Heart left ventricle (tissue), 16 donors: ENCODE data around the gene GOLGA7B. TPM values are rescaled to one million over a fixed set of nuclear protein-coding genes. Genes with fewer than 3 reads are reported as not detected.

Experiments
- ATAC-seq, 4 donors: fragments of 200-7000 bp; cut with Tn5 transposase; one replicate each; pipeline ENCODE4 v1.9.1; 2020 to 2022; ENCODE audit warnings: moderate library complexity in 4 of 4, mild to moderate bottlenecking in 3 of 4, moderate number of reproducible peaks in 1 of 4
- DNase-seq, 5 donors: peaks; one replicate each; pipeline ENCODE4 v3.0.0-alpha.2; 2020
- H3K27ac ChIP-seq, 12 donors: fragments of 200-600 bp; sonication (generic) in 4 of 12; one replicate each; pipeline versions ENCODE4 v1.5.0 to v1.8.0; 2016 to 2022; ENCODE audit warnings: mild to moderate bottlenecking in 2 of 12
- H3K27me3 ChIP-seq, 9 donors: fragments of 200-600 bp; sonication (generic) in 2 of 9; one replicate each; pipeline versions ENCODE4 v1.5.1 to v1.8.0; 2016 to 2022; ENCODE audit warnings: mild to moderate bottlenecking in 3 of 9
- H3K36me3 ChIP-seq, 9 donors: fragments of 200-600 bp; sonication (generic) in 2 of 9; one replicate each; pipeline versions ENCODE4 v1.5.0 to v1.8.0; 2018 to 2022; ENCODE audit warnings: mild to moderate bottlenecking in 2 of 9
- H3K4me1 ChIP-seq, 12 donors: fragments of 200-600 bp; sonication (generic) in 4 of 12; one replicate each; pipeline versions ENCODE4 v1.5.0 to v1.8.0; 2016 to 2022; ENCODE audit warnings: mild to moderate bottlenecking in 3 of 12
- H3K4me3 ChIP-seq, 12 donors: fragments of 200-600 bp; sonication (generic) in 4 of 12; one replicate each; pipeline versions ENCODE4 v1.5.0 to v1.8.0; 2017 to 2022; ENCODE audit warnings: mild to moderate bottlenecking in 9 of 12, moderate library complexity in 4 of 12
- H3K9me3 ChIP-seq, 12 donors: fragments of 200-600 bp; sonication (generic) in 4 of 12; one replicate each; pipeline versions ENCODE4 v1.5.0 to v1.8.0; 2016 to 2022; ENCODE audit warnings: mild to moderate bottlenecking in 1 of 12
- CTCF ChIP-seq, 12 donors: fragments of 200-600 bp; sonication (generic) in 4 of 12; IDR thresholded peaks; one replicate each; pipeline versions ENCODE4 v1.5.0 to v1.8.0; 2018 to 2022; ENCODE audit warnings: antibody characterized with exemption in 12 of 12, mild to moderate bottlenecking in 5 of 12
- POLR2A ChIP-seq, 2 donors: fragments of 450-650 bp; IDR thresholded peaks; one replicate each; pipeline ENCODE4 v1.6.1; 2017; ENCODE audit warnings: antibody characterized with exemption in 2 of 2, mild to moderate bottlenecking in 2 of 2, moderate library complexity in 2 of 2
- WGBS, 4 donors: extraction: QIAGEN DNeasy Blood & Tissue Kit in 2 of 4; methylation state at CpG; one replicate each; pipeline versions ENCODE4 v1.1.5 to v1.1.7; 2013 to 2018; 5-methylcytosine and 5-hydroxymethylcytosine counted together
- intact Hi-C, 10 donors: fragments of 100-400 bp; cut with DNase I; formaldehyde crosslinking; loops; one replicate each; pipeline versions ENCODE4 v1.11.1 to v1.14.2; 2022
- polyA plus RNA-seq, 2 donors: library from polyadenylated mRNA; stranded (reverse); fragments of 200-250 nt; gene quantifications; one replicate each; pipeline ENCODE4 v1.2.3, GENCODE V29; 2013
- total RNA-seq, 9 donors: library from RNA; depleted of rRNA in 2 of 9; stranded (reverse); fragments of >200 nt in 2 of 9; fragmentation: NEBNext Ultra II Directional in 3 of 9; extraction: Animal tissue kit (Norgen Biotek cat#: 25700) in 3 of 9; gene quantifications; one replicate each; pipeline versions ENCODE4 v1.1.0 to v1.2.4, GENCODE V29; 2016 to 2023
- donor health status: ischemic (EF 13 %, LVEDD 7.1; RV severe dilation, severe dysfunction).
- donor health status: healthy with polysubstance abuse.
- donor health status: DM: no; HTN: yes; CAD: no.
- donor health status: DM: no; HTN: no; CAD: no.
- donor health status: ischemic (EF 25% LVEDD 6.9; RV normal size, moderate dysfunction).
- donor health status: ischemic (EF 25% LVEDD 5.7; RV mildly dilated, moderate dysfunction).
- donor health status: healthy.
- donor health status: DM: yes; HTN: yes; CAD: no.
- donor health status: ischemic (EF 35%, LVEDD 5.7; RV mildly dilated, moderate dysfunction).
- donor health status: nonischemic (EF 11% LVEDD 7.7; RV severe dilation, severe dysfunction).
- donor health status: DM: yes; HTN: yes; CAD: no.
- donor health status: PGD.
- donor health status: ischemic (EF 29% LVEDD 5.4; RV normal size, mild dysfunction).
- donor health status: nonischemic (EF 23%, LVEDD 6.1; RV moderate dilation, normal function).

The GOLGA7B gene
- total and polyA plus RNA-seq, 11 donors, result 0.06 to 1.1 (median 0.16) TPM; not detected in 1

DNA sequence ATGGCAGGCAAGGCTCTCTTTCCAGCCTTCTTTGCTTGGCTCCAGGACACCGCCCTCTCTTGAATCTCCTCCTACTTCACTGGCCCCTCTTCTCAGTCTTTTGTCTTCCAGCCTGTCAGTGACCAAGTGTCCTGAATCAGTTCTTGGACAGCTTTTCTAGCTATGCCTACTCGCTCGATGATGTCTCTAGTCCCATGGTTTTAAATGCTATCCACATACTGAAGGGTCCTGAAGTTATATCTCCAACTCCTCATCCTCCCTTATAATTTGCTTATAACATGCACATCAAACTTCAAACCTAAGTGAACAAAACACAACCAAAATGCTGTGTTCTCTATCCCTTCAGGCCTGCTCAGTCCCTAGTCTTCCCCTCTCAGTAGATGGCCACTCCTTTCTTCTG, 5.0 kb upstream of the GOLGA7B start:
- TF ChIP-seq CTCF (IDR thresholded peaks at IDR 0.05) (no peak), POLR2A (IDR thresholded peaks at IDR 0.05) (no peak)
- ATAC-seq (no peak), DNase-seq (no peak)
- Histone ChIP-seq H3K36me3 (no peaks in the 10 kb centered on the region), H3K27me3 (peaks cover 0 to 21% (median 0%) of the 10 kb centered on the region in 9 donors), H3K4me3 (no peak overlapping the region), H3K9me3 (no peaks in the 10 kb centered on the region), H3K4me1 (peaks cover 0 to 10% (median 2%) of the 10 kb centered on the region in 12 donors), H3K27ac (no peak overlapping the region)
- intact Hi-C loops, result no loop called here
- 89 to 98% (median 93%) methylated on average over 3 of the region's 3 CpGs for WGBS, 4 donors

- no peak for DNase-seq
- WGBS, 4 donors, result 9 to 11% (median 10%) methylated on average over 16 of the region's 16 CpGs
- peaks cover 0 to 16% (median 2%) of the 10 kb centered on the region in 12 donors for H3K4me1 ChIP-seq
- peaks cover 0 to 44% (median 18%) of the 10 kb centered on the region in 9 donors for H3K27me3 ChIP-seq
- no peak overlapping the region for H3K27ac ChIP-seq
- intact Hi-C loops, result no loop called here
- no peaks in the 10 kb centered on the region for H3K36me3 ChIP-seq
- no peak for TF ChIP-seq POLR2A (IDR thresholded peaks at IDR 0.05)
- TF ChIP-seq CTCF (IDR thresholded peaks at IDR 0.05), result no peak
- no peak for ATAC-seq
- H3K9me3 ChIP-seq, result no peaks in the 10 kb centered on the region
- peak overlapping the region; percentile 13 to 61 (median 48) for H3K4me3 ChIP-seq
Measured at GRCh38 chr10:97849103-97849686, 448 bp upstream of the GOLGA7B start.

- no peak for TF ChIP-seq CTCF (IDR thresholded peaks at IDR 0.05)
- TF ChIP-seq POLR2A (IDR thresholded peaks at IDR 0.05), result no peak
- intact Hi-C loops, result loop anchor here in 1 of 10 donors (5.0 kb wide), 1 partner anchor 53 kb away; no protein-coding TSS in a partner anchor
- H3K9me3 ChIP-seq, result no peaks in the 10 kb centered on the region
- 11 to 16% (median 15%) methylated on average over 13 of the region's 13 CpGs for WGBS, 4 donors
- H3K4me3 ChIP-seq, result peak overlapping the region in 8 of 12 donors; percentile 16 to 61 (median 48)
- ATAC-seq (no peak), DNase-seq (no peak)
- no peak overlapping the region for H3K27ac ChIP-seq
- peaks cover 0 to 16% (median 2%) of the 10 kb centered on the region in 12 donors for H3K4me1 ChIP-seq
- peaks cover 0 to 41% (median 18%) of the 10 kb centered on the region in 9 donors for H3K27me3 ChIP-seq
- no peaks in the 10 kb centered on the region for H3K36me3 ChIP-seq
Measured at GRCh38 chr10:97850446-97850845, 803 bp downstream of the GOLGA7B start.

DNA sequence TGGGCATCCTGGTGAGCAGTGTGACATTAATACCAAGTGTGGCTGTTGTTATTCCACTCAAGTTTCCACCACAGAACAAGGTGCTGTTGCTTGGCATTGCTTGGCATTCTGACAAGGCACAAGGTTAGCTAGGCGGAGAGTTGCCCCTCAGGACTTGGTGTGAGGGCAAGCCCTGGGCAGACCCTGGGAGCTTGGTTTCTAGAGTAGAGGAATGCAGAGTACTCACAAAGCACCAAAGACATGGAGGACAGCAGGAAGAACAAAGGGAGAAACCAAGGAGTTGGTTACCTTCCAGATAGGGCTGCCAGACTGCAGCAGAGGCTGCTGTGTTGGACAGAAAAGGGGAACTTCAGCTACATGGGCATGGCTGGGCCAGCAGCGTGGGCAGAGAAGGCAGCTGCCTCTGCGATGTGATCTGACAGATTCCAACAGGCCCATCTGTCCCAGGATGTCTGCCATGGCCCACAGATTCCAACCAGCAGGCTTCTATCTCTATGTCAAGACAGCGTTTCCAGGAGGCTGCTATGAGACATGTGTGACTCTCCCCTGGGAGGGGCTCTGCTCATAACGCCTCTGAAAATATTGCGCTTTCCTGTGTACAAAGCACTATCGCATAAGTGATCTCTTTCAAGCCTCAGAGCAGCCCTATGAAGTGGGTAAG, 1.8 kb downstream of the GOLGA7B start:
- DNase-seq (no peak), ATAC-seq (no peak)
- H3K27me3 ChIP-seq, result peaks cover 0 to 44% (median 18%) of the 10 kb centered on the region in 9 donors
- 69 to 78% (median 73%) methylated on average over 7 of the region's 7 CpGs for WGBS, 4 donors
- intact Hi-C loops, result loop anchor here in 1 of 10 donors (5.0 kb wide), 1 partner anchor 54 kb away; no protein-coding TSS in a partner anchor
- no peaks in the 10 kb centered on the region for H3K36me3 ChIP-seq
- TF ChIP-seq POLR2A (IDR thresholded peaks at IDR 0.05) (no peak), CTCF (IDR thresholded peaks at IDR 0.05) (no peak)
- peaks cover 0 to 16% (median 2%) of the 10 kb centered on the region in 12 donors for H3K4me1 ChIP-seq
- H3K27ac ChIP-seq, result no peak overlapping the region
- no peaks in the 10 kb centered on the region for H3K9me3 ChIP-seq
- no peak overlapping the region for H3K4me3 ChIP-seq
